Adrenal gland (tissue), 12 donors: ENCODE data around the gene TPK1. TPM values are rescaled to one million over a fixed set of nuclear protein-coding genes. Genes with fewer than 3 reads are reported as not detected.

ENCODE experiments used
- DNase-seq, 7 donors: peaks; one replicate each; pipeline ENCODE4 v3.0.0-alpha.2; 2019 to 2020
- H3K27ac ChIP-seq, 5 donors: fragments of 200-600 bp; sonication (generic) in 4 of 5; 1 replicate in 3 of 5; 2 replicates in 2 of 5; pipeline versions ENCODE4 v1.5.1 to v1.8.0; 2016 to 2020; ENCODE audit warnings: mild to moderate bottlenecking in 1 of 5
- H3K27me3 ChIP-seq: fragments of 200-600 bp; 2 replicates; pipeline ENCODE4 v1.8.0; 2021
- H3K36me3 ChIP-seq, 2 donors: fragments of 200-600 bp; replicated peaks in 1 of 2; 1 replicate in 1 of 2; 2 replicates in 1 of 2; pipeline versions ENCODE4 v1.5.1 to v1.8.0; 2018 to 2022
- H3K4me1 ChIP-seq, 2 donors: fragments of 200-600 bp; replicated peaks in 1 of 2; 1 replicate in 1 of 2; 2 replicates in 1 of 2; pipeline versions ENCODE4 v1.5.1 to v1.8.0; 2018 to 2021
- H3K4me3 ChIP-seq, 4 donors: fragments of 200-600 bp; sonication (generic) in 3 of 4; one replicate each; pipeline ENCODE4 v1.5.1; 2016 to 2018
- H3K9me3 ChIP-seq, 3 donors: fragments of 200-600 bp; sonication (generic) in 1 of 3; replicated peaks in 1 of 3; 1 replicate in 2 of 3; 2 replicates in 1 of 3; pipeline versions ENCODE4 v1.5.1 to v1.8.0; 2016 to 2021
- POLR2A ChIP-seq, 2 donors: fragments of 450-650 bp; IDR thresholded peaks; one replicate each; pipeline ENCODE4 v1.6.1; 2017; ENCODE audit warnings: antibody characterized with exemption in 2 of 2, mild to moderate bottlenecking in 2 of 2, moderate library complexity in 1 of 2
- WGBS, 4 donors: extraction: QIAGEN DNeasy Blood & Tissue Kit in 2 of 4; methylation state at CpG; one replicate each; pipeline versions ENCODE4 v1.1.5 to v1.1.7; 2013 to 2017; 5-methylcytosine and 5-hydroxymethylcytosine counted together
- intact Hi-C, 2 donors: fragments of 100-400 bp; cut with DNase I; formaldehyde crosslinking; loops; one replicate each; pipeline versions ENCODE4 v1.14.1 to v1.15.0; 2022 to 2023
- polyA plus RNA-seq, 3 donors: library from polyadenylated mRNA; stranded (reverse); fragments of 200-250 nt in 2 of 3; fragments of 350-450 nt in 1 of 3; fragmentation: Illumina TruSeq in 1 of 3; extraction: RNeasy Lipid Tissue Mini Kit (QIAGEN cat#74804) in 1 of 3; gene quantifications; one replicate each; pipeline ENCODE4 v1.2.3, GENCODE V29; 2013 to 2014
- total RNA-seq, 9 donors: library from RNA; depleted of rRNA in 4 of 9; stranded (reverse); fragments of >200 nt in 4 of 9; fragments of 120-200 nt in 1 of 9; fragmentation: NEBNext Ultra II Directional in 1 of 9; extraction: Animal tissue kit (Norgen Biotek cat#: 25700) in 1 of 9; gene quantifications; one replicate each; pipeline versions ENCODE4 v1.1.0 to v1.2.4, GENCODE V29; 2013 to 2023
- TF ChIP-seq, protein P1 (sequence below), 6 experiments: fragments of 450-650 bp in 4 of 6; fragments of 200-600 bp in 2 of 6; sonication (generic) in 1 of 6; IDR thresholded peaks; 1 replicate in 5 of 6; 2 replicates in 1 of 6; pipeline versions ENCODE4 v1.5.1 to v1.8.0; 2016 to 2021; ENCODE audit warnings: antibody characterized with exemption in 6 of 6, mild to moderate bottlenecking in 2 of 6, moderate library complexity in 1 of 6
- donor health status: healthy with polysubstance abuse.
- donor health status: Bipolar disorder and iron deficiency.
- donor health status: DM: yes; HTN: yes; CAD: no.
- donor health status: DM: no; HTN: no; CAD: no.
- donor health status: DM: no; HTN: no; CAD: no.
- donor health status: DM: yes; HTN: yes; CAD: no.

TPK1 gene
- total and polyA plus RNA-seq, 12 donors, result 3.7 to 10.6 (median 9.6) TPM

DNA sequence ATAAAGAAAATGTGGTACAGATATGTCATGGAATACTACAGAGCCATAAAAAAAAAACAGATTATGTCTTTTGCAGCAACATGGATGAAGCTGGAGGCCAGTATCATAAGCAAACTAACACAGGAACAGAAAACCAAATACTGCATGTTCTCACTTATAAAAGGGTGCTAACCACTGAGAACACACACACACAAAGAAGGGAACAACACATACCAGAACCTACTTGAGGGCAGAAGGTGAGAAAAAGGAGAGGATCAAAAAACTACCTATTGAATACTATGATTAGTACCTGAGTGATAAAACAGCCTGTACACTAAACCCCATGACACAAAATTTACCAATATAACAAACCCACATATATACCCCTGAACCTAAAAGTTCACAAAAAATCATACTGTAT is 144.6 kb downstream of the TPK1 start:
- H3K4me1 ChIP-seq, result no peaks in the 10 kb centered on the region
- intact Hi-C loops, result no loop called here
- H3K27ac ChIP-seq, result no peak overlapping the region
- no peak overlapping the region for H3K4me3 ChIP-seq
- no peaks in the 10 kb centered on the region for H3K27me3 ChIP-seq
- no peak for TF ChIP-seq POLR2A (IDR thresholded peaks at IDR 0.05)
- TF ChIP-seq, protein P1, sequence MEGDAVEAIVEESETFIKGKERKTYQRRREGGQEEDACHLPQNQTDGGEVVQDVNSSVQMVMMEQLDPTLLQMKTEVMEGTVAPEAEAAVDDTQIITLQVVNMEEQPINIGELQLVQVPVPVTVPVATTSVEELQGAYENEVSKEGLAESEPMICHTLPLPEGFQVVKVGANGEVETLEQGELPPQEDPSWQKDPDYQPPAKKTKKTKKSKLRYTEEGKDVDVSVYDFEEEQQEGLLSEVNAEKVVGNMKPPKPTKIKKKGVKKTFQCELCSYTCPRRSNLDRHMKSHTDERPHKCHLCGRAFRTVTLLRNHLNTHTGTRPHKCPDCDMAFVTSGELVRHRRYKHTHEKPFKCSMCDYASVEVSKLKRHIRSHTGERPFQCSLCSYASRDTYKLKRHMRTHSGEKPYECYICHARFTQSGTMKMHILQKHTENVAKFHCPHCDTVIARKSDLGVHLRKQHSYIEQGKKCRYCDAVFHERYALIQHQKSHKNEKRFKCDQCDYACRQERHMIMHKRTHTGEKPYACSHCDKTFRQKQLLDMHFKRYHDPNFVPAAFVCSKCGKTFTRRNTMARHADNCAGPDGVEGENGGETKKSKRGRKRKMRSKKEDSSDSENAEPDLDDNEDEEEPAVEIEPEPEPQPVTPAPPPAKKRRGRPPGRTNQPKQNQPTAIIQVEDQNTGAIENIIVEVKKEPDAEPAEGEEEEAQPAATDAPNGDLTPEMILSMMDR (IDR thresholded peaks at IDR 0.05), result no peak
- no peaks in the 10 kb centered on the region for H3K9me3 ChIP-seq
- H3K36me3 ChIP-seq, result no peaks in the 10 kb centered on the region
- DNase-seq, result no peak

GRCh38 chr7:144682581-144683280 is 153.1 kb downstream of the TPK1 start:
- no peaks in the 10 kb centered on the region for H3K27me3 ChIP-seq
- 89 to 95% (median 93%) methylated on average over 6 of the region's 6 CpGs for WGBS, 4 donors
- H3K36me3 ChIP-seq, result no peaks in the 10 kb centered on the region
- intact Hi-C loops, result no loop called here
- no peaks in the 10 kb centered on the region for H3K9me3 ChIP-seq
- H3K4me3 ChIP-seq, result no peak overlapping the region
- H3K4me1 ChIP-seq, result no peaks in the 10 kb centered on the region
- H3K27ac ChIP-seq, result no peak overlapping the region
- DNase-seq, result no peak
- no peak for TF ChIP-seq POLR2A (IDR thresholded peaks at IDR 0.05)

DNA sequence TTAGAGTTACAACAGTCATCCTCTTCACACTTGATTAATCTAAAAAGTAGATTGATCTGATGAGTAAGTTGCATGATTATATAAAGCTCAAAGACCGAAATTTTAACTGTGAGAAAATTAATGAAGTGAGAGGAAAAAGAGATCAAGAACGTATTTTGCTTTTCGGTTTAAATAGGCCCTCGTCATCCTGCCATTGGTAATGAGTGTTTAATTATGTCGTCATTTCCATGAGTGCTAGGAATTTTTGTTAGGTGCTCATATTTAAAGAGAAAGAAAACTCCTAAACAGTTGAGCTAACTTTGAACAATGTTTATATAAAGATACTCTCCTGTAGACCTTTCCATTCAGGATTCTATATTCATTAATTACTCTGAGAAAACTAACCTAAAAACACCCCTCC is 159.4 kb downstream of the TPK1 start:
- DNase-seq, result no peak
- H3K27ac ChIP-seq, result no peak overlapping the region
- no peaks in the 10 kb centered on the region for H3K27me3 ChIP-seq
- no peak overlapping the region for H3K4me3 ChIP-seq
- intact Hi-C loops, result no loop called here
- H3K4me1 ChIP-seq, result no peaks in the 10 kb centered on the region
- TF ChIP-seq, protein P1 (IDR thresholded peaks at IDR 0.05), result no peak
- no peak for TF ChIP-seq POLR2A (IDR thresholded peaks at IDR 0.05)
- WGBS, 4 donors, result 84 to 88% (median 85%) methylated on average over 5 of the region's 5 CpGs
- H3K9me3 ChIP-seq, result no peaks in the 10 kb centered on the region
- H3K36me3 ChIP-seq, result no peaks in the 10 kb centered on the region

DNA sequence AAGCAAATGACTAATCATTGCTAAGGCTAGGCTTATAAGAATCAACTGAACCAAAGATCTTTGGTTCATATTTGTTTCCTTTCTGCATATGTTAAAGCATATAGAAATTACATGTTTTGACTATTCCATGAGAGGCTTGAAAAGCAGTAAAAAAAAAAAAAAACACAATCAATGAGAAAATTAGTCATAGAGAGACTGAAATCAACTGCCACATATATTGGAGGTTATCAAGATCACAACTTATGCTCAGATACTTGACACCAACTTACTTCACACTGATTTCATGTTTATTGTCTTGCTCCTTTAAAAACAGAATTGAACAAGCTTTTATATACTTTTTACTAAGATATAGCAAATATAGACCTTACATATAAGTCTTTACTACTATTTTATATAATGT is 161.3 kb downstream of the TPK1 start:
- H3K4me1 ChIP-seq, result no peaks in the 10 kb centered on the region
- H3K36me3 ChIP-seq, result no peaks in the 10 kb centered on the region
- no peaks in the 10 kb centered on the region for H3K27me3 ChIP-seq
- DNase-seq, result no peak
- H3K9me3 ChIP-seq, result no peaks in the 10 kb centered on the region
- H3K4me3 ChIP-seq, result no peak overlapping the region
- intact Hi-C loops, result no loop called here
- no peak for TF ChIP-seq POLR2A (IDR thresholded peaks at IDR 0.05)
- TF ChIP-seq, protein P1 (IDR thresholded peaks at IDR 0.05), result no peak
- no peak overlapping the region for H3K27ac ChIP-seq

- no peak for TF ChIP-seq POLR2A (IDR thresholded peaks at IDR 0.05)
- TF ChIP-seq, protein P1 (IDR thresholded peaks at IDR 0.05), result no peak
- intact Hi-C loops, result no loop called here
- DNase-seq, result no peak
- 81 to 89% (median 85%) methylated on average over 2 of the region's 2 CpGs for WGBS, 4 donors
- H3K4me3 ChIP-seq, result no peak overlapping the region
- no peak overlapping the region for H3K27ac ChIP-seq
- H3K4me1 ChIP-seq, result no peaks in the 10 kb centered on the region
- H3K9me3 ChIP-seq, result no peaks in the 10 kb centered on the region
- H3K27me3 ChIP-seq, result no peaks in the 10 kb centered on the region
- H3K36me3 ChIP-seq, result no peaks in the 10 kb centered on the region
Measured at GRCh38 chr7:144672869-144673268, 163.0 kb downstream of the TPK1 start.
